Activated CD4-positive, alpha-beta T cell treated with anti-CD3 and anti-CD28 coated beads, Interleukin-2, amount 50 U/mL, for 24 hours (primary cell): ENCODE results near the gene LCOR.

Source experiments
- DNase-seq, 2 donors: peaks; one replicate each; pipeline ENCODE4 v3.0.0-alpha.2; 2020; ENCODE audit warnings: low read depth in 1 of 2, low spot score in 1 of 2

LCOR gene

DNA sequence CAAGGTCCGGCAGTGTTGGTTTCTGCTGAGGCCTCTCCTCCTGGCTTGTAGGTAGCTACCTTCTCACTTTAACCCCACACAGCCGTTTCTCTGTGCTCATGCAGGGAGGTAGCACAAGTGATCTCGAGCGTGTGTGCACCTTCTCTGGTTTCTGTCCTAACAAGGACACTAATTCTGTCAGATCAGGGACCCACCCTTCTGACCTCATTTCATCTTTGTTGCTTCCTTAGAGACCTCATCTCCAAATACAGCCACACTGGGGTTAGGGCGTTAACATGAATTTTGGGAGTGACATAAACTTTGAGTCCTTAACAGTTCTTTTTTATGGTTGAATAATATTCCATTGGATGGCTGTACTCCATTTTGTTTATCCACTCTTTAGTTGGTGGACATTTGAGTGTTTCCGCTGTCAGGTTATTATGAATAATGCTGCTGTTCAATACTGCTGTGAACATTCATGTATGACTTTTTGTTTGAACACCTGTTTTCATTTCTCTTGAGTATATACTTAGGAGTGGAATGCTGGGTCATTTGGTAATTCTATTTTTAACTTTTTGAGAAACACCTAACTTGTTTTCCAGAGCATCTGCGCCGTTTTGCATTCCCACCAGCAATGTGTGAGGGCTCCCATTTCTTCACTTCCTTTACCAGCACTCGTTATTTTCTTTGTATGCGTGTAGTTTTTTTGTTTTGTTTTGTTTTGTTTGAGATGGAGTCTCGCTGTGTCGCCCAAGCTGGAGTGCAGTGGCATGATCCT lies 57.5 kb downstream of the LCOR start:
- DNase-seq: no peak

DNA sequence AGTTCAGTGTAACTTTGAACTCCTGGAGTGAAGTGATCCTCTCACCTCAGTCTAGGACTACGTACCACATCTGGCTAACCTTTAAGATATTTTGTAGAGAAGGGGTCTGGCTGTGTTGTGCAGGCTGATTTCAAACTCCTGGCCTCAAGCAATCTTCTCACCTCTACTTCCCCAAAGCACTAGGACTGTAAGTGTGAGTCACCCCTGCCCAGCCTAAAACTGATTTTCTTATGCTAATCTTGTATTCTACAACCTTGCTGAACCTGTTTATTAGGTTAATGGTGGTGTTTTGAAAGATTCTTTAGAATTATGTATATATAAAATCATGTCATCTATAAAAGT lies 58.0 kb downstream of the LCOR start:
- no peak for DNase-seq

GRCh38 chr10:96890580-96890979 lies 58.5 kb downstream of the LCOR start:
- DNase-seq: no peak

- no peak for DNase-seq
Measured at GRCh38 chr10:96891840-96892239, 59.7 kb downstream of the LCOR start.

DNA sequence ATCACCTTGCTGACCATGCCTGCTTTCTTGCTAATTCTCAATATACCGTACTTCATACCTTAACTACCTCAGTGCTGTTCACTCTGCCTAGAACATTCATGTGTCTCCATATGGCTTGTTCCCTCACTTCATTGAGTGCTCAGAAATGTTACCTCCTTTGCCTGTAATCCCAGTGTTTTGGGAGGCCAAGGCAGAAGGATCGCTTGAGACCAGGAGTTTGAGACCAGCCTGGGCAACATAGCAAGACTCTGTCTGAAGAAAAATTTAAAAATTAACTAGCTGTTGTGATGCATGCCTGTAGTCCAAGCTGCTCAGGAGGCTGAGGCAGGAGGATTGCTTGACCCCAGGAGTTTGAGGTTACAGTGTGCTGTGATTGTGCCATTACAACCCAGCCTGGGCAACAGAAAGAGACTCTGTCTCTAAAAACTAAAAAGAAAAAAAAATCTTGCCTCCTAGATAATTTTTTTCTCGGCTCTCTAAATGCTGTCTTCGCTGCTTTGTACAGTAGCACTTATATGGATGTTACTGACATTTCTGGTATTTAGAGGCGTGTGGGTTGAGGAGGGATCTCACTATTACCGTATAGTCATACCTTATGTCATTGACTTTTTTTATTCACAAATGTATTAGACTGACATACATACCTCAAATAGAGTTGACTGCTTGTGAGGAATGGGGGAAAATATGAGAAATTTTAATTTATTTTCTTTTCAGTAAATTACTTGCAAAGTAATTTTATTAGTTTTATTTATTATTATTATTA lies 63.7 kb downstream of the LCOR start:
- DNase-seq: no peak

- no peak for DNase-seq
Measured at GRCh38 chr10:96896884-96897589, 64.9 kb downstream of the LCOR start.

- DNase-seq: no peak
Measured at GRCh38 chr10:96902117-96902516, 70.0 kb downstream of the LCOR start.

DNA sequence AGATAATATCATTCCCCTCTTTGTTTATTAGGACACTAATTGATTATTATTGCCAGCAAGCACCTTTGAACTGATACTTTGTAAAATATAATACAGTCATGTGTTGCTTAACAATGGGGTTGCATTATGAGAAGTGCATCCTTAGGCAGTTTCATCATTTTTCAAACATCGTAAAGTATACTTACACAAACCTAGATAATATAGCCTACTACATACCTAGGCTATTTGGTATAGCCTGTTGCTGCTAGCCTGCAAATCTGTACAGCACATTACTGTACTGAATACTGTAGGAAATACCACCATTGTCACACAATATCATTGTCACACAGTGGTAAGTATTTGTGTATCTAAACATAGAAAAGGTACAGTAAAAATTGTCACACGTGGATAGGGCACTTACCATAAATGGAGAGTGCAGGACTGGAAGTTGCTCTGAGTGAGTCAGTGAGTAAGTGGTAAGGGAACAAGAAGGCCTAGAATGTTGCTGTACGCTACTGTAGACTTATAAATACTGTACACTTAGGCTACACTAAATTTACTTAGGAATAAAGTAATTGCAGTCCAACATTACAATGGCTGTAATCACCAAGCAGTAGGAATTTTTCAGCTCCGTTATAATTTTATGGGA lies 70.7 kb downstream of the LCOR start:
- no peak for DNase-seq

DNA sequence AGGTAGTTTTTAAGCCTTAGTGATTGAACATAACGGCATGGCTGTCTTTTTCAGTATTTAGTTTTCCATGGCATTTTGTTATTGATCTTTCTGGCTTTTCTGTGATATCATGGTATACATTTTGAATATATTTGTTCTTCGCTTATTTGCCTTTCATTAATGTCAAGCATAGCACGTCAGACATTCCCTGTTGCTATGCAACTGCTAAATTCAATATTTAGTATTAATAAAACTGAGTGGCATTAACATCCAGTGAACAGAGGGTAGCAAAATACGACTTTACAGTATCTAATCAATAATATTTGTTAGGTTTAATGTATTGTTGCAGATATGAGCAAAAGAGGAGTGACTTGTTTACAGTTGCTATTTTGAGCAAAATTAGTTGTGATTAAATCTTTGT lies 72.5 kb downstream of the LCOR start:
- DNase-seq: no peak

DNA sequence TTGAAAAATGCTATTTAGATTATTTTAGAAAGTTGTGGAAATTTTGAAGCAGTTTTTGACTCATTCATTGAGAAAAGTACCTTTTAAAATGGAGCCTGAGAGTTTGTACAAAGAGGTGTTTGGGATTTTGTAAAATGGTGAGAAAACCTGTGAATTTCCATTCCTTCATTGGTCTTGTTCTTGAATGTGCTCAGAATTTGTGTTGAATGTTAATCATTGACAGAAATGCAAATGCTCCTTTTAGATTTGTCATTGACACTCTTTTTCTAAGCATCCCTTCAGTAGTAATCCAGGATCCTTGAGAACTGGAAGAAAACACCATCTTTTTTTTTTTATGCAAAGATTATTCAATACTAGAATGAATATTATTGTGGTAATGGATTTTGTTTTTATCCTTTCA lies 74.8 kb downstream of the LCOR start:
- no peak for DNase-seq

GRCh38 chr10:96910488-96911395 lies 78.6 kb downstream of the LCOR start:
- no peak for DNase-seq

GRCh38 chr10:96912405-96912804 lies 80.3 kb downstream of the LCOR start:
- no peak for DNase-seq

- DNase-seq: no peak
Measured at GRCh38 chr10:96913906-96914305, 81.8 kb downstream of the LCOR start.

GRCh38 chr10:96917628-96918027 lies 85.5 kb downstream of the LCOR start:
- DNase-seq: no peak

DNA sequence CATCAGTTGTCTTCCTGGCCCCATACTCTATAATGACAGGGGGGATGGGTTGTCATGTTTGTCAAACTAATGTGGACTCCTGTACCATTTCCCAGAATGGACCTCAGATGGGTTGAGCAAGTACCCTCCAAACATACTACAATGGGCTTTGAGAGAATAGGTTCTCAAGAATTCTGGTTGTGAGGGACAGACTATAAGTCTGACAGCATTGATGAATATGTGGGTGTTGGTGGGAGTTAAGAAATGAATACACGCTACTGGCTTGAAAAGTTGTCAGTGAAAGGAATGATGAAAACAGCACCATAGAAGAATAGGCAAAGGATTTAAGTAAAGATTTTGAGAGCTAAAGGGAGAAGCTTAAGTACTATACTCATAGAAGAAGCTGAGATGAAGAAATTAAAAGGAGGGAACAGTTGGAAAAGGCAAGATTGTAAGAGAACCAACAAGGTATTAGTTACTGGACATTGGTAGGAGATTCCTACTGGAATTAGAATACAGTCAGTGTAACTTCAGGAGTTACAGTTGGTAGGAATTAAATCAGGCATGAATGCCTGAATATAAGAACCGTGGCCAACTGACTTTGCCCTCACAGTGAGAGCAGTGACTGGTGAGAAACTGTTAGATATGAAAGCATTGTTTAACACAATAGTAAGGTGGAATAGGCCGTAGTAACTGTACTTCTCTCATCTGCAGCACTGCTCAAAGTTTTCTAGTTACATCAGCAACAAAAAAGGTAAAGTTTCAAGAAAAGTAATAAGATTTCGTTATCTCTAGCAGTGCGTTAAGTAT lies 86.3 kb downstream of the LCOR start:
- no peak for DNase-seq

DNA sequence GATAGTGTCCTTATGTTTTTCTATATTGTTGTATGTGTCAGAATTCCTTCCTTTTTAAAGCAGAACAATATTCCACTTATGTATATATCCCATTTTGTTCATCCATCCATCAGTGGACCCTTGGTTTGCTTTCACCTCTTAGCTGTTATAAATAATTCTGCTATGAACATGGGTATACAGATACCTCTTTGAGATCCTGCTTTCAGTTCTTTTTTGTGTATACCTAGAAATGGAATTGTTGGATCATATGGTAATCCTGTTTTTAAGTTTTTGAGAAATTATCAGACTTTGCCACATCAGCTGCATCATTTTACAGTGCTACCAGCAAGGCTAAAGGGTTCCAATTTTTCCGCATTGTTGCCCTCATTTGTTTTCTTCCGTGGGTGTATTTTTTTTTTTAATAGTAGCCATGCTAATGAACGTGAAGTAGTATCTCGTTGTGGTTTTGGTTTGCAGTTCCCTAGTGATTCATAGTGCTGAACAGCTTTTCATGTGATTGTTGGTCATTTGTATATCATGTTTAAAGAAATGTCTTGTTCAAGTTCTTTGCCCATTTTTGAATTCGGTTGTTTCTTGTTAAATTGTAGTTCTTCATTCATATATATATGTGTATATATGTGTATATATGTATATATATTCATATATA lies 87.8 kb downstream of the LCOR start:
- no peak for DNase-seq

GRCh38 chr10:96921655-96922054 lies 89.6 kb downstream of the LCOR start:
- no peak for DNase-seq

DNA sequence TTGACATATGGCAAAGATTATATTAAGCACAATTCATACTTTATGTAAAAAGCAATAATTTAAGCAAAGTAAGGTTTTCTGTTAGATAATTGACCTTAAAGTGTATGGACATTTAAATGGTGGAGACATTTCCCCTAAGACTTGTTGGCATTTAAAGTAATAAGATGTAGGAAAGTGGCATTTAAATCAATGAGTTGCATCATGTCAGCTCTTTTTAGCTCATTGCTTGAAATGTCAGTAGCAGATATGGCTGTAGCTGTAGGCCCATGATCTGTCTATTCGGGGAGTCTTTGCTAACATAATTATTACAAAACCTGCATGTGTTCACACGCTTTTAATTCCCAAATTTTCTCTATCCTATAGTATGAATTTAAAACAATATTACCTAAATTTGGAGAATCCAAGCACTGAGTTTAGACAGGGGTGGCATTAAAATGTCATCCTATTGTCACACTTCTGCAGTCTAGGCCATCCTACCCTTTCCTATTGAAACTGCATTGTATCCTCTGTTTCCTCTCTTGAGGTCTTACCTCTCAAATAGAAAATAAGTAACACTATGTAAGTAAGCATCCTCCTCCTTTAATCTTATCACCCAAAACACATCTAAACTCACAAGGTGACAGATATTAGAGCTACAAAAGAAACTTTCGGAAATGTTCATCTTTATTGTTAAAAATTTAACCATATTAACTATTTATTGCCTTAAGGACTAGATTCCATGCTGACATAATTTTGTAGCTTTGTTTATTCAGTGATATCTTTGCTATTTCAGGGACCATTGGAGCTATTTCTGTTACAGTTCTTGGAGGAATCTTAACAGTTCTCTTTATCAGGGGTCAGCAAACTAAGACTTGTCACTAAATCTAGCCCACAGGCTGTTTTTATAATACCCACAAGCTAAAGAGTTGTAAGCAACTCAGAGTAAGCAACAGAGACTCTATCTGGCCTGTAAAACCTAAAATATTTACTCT lies 91.2 kb downstream of the LCOR start:
- no peak for DNase-seq
